GM21423 (cell line): Measurements from ENCODE around the gene CIZ1.
"Not testable (repeated sequence)": the region's sequence is repeated elsewhere in the genome, so short reads cannot be mapped to it uniquely, and the experiment has no call there.

ENCODE experiments used
- ATAC-seq: cut with Tn5 transposase; IDR thresholded peaks from one replicate; pipeline ENCODE4 v1.9.1; 2021; ENCODE audit warnings: mild to moderate bottlenecking, moderate library complexity; ENCODE audit not compliant: unreplicated experiment

CIZ1 gene

DNA sequence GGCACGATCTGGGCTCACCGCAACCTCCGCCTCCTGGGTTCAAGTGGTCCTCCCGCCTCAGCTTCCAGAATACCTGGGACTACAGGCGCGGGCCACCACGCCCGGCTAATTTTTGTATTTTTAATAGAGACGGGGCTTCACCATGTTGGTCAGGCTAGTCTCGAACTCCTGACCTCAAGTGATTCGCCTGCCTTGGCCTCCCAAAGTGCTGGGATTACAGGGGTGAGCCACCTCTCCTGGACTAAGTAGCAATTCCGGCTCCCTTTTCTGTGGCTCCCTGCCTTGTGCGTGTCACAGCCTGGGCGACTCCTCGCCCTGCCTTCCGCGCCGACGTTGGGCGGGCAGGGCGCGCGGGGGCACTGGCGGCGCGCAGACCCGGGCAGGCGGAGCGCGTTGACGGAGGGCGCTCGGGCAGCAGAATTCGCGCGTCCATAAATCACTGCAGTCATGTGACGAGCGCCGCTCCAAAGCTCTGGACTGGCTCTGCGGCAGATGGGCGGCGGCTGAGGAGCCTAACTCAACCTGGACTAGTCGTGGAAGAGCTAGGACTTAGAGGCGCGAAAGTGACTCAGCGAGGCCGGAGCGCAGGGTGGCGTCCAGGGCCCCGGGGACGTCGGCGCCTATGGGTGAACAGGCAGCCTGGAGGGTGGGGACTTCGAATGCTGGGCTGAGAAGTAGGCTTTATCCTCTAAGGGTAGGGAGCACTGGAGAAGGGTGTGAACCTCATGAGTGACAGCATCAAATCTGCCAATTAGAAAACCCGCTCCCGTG is 1.4 kb upstream of the CIZ1 start:
- ATAC-seq, result peak; percentile 52

DNA sequence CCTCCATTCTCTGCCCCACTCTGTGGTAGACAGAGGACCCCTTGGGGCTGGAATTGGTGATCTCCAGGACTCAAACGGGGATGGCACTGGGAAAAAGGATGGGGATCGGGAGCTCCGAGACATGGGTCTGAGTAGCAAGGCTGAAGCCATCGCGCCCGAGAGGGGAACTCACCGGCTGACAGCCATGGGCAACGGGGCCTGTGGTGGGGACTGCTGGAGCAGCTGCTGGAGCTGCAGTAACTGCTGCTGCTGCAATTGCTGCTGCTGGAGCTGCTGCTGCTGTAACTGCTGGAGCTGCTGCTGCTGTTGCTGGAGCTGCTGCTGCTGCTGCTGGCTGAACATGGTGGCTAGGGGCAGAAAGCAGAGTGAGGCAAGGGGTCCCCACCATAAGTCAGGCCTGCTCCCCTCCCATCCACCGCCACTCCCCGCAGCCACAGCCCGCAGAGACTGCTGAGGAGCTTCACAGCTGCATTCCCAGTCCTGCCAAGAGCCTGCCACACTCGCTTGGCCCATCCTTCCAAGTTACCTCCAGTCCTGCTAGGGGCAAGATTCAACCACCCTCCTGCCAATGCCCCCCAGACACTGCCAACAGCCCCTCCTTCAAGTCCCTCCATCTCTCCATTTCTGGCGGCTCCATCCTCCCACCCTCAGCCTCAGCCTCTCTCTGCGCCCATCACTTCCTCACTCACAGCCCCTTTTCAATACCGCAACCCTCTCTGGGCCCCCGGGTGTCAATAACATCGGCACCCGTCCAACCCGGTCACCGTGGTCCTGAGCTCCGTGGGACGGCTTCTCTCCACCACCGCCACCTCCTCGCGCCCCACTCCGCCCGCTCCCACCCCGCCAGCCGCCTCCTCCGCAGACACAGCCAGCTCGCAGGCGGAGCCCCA is 611 bp downstream of the CIZ1 start:
- ATAC-seq, result no peak

DNA sequence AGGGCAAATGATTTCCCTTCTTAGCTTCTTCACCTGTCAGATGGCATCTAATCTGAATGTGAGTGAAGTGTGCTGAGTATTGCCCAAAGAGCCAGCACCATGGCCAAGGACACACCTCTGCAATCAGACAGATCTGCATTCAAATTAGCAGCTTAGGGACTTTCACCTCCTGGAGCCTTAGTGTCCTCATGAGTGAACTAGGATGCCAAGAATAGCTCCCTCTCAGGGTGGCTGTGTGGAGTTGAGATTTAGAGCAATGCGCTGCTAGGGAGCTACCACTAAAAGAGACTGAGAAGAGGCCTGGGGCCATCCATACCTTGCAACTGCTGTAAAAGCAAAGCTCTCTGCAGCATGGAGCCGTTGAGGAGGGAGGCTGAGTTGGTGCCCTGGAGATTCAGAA is 1.4 kb downstream of the CIZ1 start:
- ATAC-seq, result no peak

DNA sequence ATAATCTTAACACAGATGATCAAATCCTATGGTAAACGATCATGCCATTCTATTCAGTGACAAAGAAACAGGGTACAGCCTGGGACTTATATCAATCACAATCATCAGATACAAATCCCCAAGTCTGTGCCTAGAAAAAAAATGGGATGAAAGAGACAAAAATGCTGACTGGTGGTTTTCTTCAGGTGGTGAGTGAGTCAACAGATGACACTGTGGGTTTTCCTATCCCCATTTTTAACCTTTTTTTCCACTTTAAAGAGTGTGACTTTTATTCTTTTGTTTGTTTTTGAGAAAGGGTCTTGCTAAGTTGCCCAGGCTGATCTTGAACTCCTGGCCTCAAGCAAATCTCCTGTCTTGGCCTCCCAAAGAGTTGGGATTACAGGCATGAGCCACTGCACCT is 3.2 kb downstream of the CIZ1 start:
- ATAC-seq, result no peak

DNA sequence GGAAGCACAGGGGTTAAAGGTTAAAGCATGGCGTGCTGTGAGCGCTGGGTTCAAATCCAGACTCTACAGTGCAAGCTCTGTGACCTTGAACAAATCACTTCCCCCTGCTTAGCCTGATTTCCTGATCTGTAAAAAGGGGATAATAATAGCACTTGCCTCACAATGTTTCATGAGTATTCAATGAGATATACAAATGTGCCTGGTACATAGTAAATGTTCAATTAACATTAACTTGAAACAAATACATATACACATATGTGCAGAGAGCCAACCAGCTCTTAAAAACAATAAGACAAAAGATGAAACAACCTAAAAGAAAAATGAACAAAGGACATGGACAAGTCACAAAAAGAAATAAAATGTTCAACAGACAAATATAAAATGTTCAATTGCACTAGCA is 4.0 kb downstream of the CIZ1 start:
- no peak for ATAC-seq

DNA sequence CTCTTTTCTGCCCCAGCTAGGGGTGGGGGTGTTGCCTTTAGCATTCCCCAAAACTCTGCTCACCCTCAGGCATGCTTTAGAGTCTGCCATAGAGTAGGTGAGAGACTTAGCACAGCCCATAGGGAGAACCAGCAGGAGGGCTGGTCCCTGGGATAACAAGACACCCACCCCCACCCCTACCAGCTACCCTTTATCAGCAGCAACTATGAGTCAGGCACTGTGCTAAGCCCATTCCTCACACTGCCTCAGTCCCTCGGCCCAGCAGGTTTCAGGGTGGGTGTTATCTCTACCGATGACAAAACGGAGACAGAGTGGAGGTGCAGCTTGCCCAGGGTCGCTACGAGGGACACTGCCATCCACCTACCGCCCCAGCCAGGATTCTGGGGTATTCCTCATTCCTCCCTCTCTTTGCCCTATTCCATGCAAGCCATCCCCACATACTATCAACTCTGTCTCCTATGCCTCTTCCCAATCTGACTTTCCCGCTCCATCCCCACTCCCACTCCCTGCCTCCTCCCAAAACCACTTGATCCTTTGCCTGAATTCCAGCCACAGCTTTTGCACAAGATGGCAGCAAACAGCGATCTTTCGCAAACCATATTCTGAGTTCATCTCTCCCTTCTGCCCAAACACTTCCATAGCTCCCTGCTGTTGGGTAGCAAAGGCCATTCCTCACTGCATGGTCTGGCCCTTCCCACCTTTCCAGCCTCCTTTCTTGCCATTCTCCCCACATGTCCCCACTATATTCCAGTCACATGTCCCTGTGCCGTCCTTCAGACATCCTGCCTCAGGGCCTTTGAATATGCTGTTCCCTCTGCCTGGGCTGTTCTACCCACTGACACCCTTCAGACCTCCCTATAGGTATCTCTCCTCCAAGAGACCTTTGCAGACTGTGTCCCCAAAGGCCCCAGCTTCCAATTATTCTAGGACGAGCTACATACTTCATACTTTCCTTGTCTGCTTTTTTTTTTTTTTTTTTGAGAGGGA is 5.1 kb downstream of the CIZ1 start:
- ATAC-seq, result no peak

DNA sequence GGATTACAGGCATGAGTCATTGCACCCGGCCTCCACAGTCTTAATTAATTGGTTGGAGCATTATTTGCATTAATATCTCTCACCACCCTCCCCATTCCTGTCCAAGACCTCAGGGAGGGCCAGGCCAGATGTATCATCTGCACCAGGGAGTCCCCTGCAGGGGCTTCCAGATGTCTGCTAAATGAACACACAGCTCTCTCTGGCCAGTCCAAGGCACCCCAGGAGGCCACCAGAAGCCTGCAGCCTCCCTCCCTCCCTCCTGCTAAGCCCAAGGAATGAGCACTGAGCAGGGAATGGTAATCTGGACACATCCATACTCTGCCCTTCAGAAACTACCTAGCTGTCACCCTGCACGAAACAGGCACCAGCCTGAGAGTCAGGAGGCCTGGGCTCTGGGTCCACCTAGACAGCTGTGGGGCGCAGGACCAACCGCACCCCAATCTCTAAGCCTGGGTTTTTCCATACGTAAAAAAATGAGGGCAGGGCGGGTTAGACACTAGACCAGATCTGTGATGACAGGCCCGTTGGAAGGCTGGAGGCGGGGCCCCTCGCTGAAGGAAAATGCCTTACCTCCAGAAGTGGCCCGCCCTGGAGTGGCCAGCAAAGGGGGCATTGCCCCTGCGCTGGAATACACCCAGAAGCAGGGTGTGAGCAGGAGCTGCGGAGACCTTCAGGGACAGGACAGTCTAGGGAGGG is 8.3 kb downstream of the CIZ1 start:
- no peak for ATAC-seq

DNA sequence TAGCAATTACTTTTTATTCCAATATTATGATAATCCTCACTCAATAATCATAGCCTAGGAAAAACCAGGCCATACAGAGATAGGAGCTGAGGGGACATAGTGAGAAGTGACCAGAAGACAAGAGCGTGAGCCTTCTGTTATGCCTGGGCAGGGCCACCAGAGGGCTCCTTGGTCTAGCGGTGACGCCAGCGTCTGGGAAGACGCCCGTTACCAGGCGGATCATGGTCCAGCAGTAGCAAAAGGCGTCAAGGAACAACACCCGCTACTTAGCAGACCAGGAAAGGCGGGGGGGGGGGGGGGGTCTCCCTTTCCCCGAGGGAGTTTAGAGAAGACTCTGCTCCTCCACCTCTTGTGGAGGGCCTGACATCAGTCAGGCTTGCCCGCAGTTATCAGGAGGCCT is 9.9 kb downstream of the CIZ1 start:
- ATAC-seq, result not testable (repeated sequence)

DNA sequence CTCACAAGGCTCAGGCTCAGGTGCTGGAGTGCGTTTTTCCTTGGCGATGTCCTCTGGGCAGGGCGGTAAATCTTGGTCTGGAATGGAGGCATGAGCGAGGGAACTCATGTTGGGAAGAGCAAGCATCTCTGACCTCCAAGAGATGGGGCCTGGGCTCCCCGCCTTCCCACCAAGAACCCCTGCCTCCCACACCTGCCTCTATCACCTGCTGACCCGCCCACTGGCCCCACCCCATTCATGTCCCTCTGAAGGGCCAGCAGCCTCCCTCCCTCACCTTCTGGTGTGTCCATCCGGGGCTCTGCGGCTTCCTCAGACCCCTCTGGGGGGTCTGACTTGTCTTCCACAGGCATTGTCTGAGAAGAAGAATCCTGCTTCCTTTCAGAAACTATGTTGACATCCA is 10.9 kb downstream of the CIZ1 start:
- ATAC-seq, result no peak

DNA sequence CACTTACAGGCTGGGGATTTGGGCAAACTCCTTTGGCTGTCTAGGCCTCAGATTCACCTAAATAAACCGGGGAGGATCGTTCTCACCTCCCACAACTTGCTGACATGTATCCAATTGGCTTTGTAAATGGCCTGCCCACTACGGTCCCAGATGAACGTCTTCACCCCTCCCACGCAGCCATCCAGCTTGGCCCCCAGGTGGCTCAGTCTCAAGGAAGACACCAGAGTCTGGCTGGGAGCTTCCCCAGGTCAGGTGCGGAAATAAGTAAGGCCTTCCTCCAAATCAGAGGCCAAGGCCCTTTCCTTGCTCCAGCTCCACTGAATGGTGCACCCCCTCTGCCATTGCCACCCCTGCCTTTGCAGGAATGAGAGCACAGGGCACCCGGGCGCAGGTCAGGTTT is 11.4 kb downstream of the CIZ1 start:
- no peak for ATAC-seq

DNA sequence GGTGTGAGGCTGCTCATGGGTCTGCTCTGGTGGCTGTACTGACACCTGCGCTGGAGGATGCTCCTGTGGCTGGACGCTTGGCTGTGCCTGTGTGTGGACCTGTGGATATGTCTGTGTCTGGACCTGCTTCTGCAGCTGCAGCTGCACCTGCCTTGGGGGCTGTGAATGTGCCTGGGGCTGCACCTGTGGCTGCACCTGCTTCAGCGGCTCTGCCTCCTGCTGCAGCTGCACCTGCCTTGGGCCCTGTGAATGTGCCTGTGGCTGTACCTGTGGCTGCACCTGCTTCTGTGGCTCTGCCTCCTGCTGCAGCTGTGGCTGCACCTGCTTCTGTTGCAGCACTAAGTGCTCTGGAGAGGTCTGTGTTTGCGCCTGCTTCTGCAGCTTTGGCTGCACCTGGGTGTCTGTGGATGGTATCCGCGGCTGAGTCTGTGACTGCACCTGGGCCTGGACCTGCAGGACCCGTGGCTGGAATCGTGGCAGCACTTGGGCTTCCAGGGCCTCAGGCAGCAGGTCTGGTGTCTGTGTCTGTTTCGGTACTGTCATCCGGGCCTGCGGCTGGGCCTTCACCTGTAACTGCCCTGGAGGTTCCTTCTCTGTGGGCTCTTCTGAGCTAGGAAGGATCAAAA is 12.5 kb downstream of the CIZ1 start:
- no peak for ATAC-seq

DNA sequence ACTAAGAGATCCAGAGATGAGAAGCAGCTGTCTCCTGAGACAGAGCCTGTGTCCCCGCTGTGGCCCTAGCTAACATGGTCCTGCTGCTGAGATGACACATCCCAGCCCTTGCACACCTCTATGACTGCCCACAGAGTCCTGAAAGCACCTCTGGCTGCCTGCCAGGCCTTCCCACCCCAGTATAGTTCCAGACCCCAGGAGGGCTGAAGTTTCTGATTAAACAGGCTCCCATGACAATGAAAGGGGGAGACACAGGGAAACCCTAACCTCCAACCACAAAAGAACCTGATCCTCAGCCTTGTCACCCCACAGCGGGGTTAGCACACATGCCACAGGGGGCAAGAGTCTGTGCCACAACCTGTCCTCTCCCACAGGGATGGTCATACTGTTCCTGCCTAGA is 15.6 kb downstream of the CIZ1 start:
- ATAC-seq, result no peak

DNA sequence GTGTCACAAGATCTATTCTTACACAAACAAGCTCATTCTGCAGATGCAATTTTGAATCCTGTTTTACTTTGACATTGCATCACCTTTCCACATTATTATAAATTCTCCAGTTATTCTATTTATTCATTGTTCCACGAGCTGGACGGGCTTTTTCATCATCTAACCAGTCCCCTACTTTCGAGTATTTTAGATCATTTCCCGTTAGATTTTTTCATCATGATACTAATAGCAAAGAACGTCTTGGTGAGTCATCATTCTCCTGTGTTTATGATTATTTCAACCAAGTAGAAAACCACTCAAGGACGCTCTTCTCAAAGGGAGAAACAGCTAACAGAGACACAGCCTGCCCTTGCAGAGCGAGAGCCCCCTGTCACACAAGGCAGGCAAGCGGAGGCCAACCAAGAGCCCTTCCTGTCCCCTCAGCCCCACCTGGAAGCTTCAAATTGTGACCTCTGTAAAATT is 16.2 kb downstream of the CIZ1 start:
- ATAC-seq, result no peak

DNA sequence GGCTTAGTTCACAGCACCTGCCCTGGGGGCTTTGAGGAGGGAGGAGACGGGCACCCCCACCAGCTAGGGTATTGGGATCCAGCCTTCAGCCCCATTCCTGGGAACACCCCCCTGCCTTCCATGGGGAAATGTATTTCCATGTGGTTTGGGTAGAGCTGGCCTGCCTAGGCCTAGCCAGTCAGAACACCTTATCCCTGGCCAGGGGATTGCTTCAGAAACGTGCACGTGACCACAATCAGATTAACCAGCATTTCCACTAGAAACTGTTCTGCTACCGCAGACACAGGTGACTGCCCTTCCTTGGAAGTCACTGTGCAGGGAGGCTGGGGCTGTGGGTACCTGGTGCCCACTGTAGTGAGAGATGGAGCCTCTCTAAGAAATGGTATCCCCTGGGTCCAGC is 17.3 kb downstream of the CIZ1 start:
- ATAC-seq, result no peak

DNA sequence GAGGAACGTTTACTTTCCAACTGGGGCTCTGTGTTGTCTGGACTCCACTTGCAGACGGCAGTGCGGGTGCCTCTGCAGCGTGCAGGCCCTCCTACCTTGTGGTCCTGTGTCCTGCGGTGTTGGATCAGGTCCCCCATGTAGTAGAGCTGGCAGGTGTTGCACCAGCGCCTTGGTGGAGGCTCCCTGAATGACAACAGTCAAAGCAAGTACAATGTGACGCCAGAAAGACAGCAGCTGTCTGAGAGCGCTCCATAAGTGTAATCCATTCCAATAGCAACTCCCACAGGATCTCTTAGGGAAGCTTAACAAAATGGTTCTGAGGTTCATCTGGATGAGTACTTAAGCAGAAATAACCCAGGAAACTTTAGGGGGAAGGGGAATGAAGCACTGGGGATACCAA is 21.4 kb downstream of the CIZ1 start:
- no peak for ATAC-seq

DNA sequence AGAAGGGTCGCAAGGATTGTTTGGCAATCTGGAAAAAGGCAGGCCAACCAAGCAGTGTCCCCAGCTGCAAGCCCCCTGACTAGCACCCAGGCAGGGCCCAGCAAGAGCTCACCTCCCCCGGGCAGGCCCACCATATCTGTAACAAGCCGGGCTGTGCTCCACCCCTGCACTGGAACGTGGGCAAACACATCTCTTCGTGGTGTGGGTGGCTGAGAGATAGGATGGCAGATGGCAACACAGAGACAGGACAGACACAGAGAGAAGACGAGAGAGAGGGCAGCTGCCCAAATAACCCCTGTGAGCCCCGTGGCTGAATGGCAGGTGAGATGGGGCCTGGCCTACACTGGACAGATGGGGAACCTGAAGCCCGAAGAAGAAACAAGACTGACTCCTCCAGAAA is 21.9 kb downstream of the CIZ1 start:
- ATAC-seq, result no peak

DNA sequence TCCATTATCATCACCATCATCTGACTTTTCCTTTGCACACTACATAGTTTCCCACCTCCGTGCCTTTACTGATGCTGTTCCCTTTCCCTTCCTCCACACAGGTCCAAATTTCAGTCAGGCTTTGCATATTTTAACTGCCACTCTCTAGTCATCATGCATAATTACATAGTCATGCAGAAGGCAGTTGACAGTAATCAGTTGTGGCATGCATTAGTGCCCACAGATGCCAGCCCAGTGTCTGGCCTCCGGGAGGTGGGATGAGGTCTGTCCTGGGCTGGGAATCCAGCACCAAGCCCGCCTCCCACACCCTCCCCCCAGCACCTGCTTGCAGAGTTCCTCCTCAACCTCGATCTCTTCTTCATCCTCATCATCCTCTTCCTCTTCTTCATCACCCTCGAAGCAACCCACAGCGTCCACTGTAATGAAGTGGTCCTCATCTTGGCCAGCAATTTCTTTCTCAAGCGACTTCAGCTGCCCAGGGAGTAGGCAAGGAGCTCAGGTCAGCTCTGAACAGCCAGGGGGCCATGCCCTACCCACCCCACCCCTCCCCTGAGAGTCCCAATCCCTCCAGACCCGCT is 22.6 kb downstream of the CIZ1 start:
- ATAC-seq, result no peak

DNA sequence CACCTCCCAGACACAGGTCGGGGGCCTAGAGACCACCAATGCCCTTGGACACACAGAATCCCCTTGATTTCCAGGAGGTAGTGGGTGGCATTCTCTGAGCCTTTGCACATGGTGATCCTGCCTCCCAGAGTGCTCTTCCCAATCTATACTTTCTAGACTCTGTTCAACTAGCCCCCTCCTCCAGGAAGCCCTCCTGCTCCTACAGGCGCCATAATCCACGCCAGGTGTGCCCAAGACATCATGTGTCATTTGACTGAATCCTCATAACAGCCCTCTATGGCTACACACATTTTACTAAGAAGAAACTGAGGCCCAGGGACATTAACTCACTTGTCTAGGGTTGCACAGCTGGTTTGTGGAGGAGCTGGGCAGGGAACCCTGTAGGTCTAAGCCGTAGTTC is 24.2 kb downstream of the CIZ1 start:
- no peak for ATAC-seq

DNA sequence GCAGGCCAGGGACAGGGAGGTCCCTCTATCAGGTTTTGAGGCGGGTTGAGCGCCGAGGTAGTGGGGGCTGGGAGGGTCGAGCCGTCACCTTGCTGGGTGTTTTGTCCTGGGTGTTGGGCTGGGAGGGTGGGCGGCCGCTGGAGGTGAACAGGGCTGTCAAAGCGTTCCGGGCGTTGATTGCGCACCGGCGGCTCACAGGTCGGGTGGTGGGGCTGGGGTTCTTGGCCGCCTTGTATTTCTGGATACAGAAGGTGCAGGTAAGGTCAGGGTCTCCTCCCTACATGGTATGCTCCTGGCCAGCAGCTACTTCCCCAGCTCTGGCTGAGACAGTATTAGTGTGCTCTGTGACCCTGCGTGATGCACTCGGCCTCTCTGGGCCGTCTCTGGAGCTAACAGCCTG is 25.2 kb downstream of the CIZ1 start:
- no peak for ATAC-seq
